CD4-positive, alpha-beta memory T cell (primary cell): ENCODE data around the gene METTL25B. TPM values are rescaled to one million over a fixed set of nuclear protein-coding genes. Genes with fewer than 3 reads are reported as not detected.

Experiments
- CTCF ChIA-PET: fragments of 350-600 bp; sonication (Branson Sonifier 250); formaldehyde crosslinking; loops from one replicate; lab custom pipeline; 2021; ENCODE audit warnings: inconsistent platforms; ENCODE audit not compliant: partially characterized antibody; lab: Charles Lee
- POLR2A ChIA-PET: fragments of 350-600 bp; sonication (Branson Sonifier 250); formaldehyde crosslinking; loops from one replicate; lab custom pipeline; 2021; ENCODE audit not compliant: partially characterized antibody; lab: Charles Lee
- DNase-seq, 5 donors: peaks; one replicate each; pipeline versions ENCODE4 v3.0.0 to v3.0.0-alpha.2; 2020 to 2022; ENCODE audit warnings: mixed read lengths in 1 of 5
- H3K27ac ChIP-seq: one replicate; pipeline ENCODE4 v1.7.0; 2013; ENCODE audit warnings: low read depth, low read length
- H3K27me3 ChIP-seq: 2 replicates; pipeline ENCODE4 v1.7.0; 2013; ENCODE audit warnings: mild to moderate bottlenecking, low read length, moderate library complexity; ENCODE audit not compliant: insufficient read depth
- H3K36me3 ChIP-seq: 2 replicates; pipeline ENCODE4 v1.7.0; 2013; ENCODE audit warnings: mild to moderate bottlenecking, low read length, moderate library complexity; ENCODE audit not compliant: insufficient read depth
- H3K4me1 ChIP-seq: 2 replicates; pipeline ENCODE4 v1.7.0; 2013; ENCODE audit warnings: mild to moderate bottlenecking, low read length, moderate library complexity; ENCODE audit not compliant: insufficient read depth
- H3K4me3 ChIP-seq, 2 donors: one replicate each; pipeline ENCODE4 v1.7.0; 2013; ENCODE audit warnings: low read length in 2 of 2, mild to moderate bottlenecking in 1 of 2
- H3K9me3 ChIP-seq, 2 donors: one replicate each; pipeline ENCODE4 v1.7.0; 2013; ENCODE audit warnings: low read length in 2 of 2, control low read depth in 1 of 2; ENCODE audit not compliant: control insufficient read depth in 1 of 2
- H3K27ac Mint-ChIP-seq, 7 donors: one replicate each; pipeline ENCODE4 v1.8.0; 2020 to 2021; ENCODE audit warnings: mixed read lengths in 7 of 7, mild to moderate bottlenecking in 6 of 7, inconsistent platforms in 3 of 7, moderate library complexity in 3 of 7
- H3K27me3 Mint-ChIP-seq, 2 donors: one replicate each; pipeline ENCODE4 v1.8.0; 2020 to 2021; ENCODE audit warnings: mixed read lengths in 2 of 2
- H3K36me3 Mint-ChIP-seq, 2 donors: one replicate each; pipeline ENCODE4 v1.8.0; 2020 to 2021; ENCODE audit warnings: mixed read lengths in 2 of 2, inconsistent platforms in 1 of 2, mild to moderate bottlenecking in 1 of 2
- H3K4me1 Mint-ChIP-seq, 4 donors: one replicate each; pipeline ENCODE4 v1.8.0; 2020 to 2021; ENCODE audit warnings: mixed read lengths in 4 of 4, mild to moderate bottlenecking in 1 of 4
- H3K4me3 Mint-ChIP-seq, 8 donors: one replicate each; pipeline ENCODE4 v1.8.0; 2020 to 2021; ENCODE audit warnings: mixed read lengths in 8 of 8, mild to moderate bottlenecking in 7 of 8, moderate library complexity in 6 of 8, inconsistent platforms in 3 of 8
- H3K9me3 Mint-ChIP-seq, 8 donors: one replicate each; pipeline ENCODE4 v1.8.0; 2020 to 2021; ENCODE audit warnings: mixed read lengths in 8 of 8, mild to moderate bottlenecking in 5 of 8, inconsistent platforms in 3 of 8, moderate library complexity in 1 of 8
- intact Hi-C: fragments of 100-400 bp; cut with micrococcal nuclease; formaldehyde crosslinking; loops from one replicate; pipeline ENCODE4 v1.15.1; 2023
- polyA plus RNA-seq, 2 donors: library from polyadenylated mRNA; unstranded; fragments of 300-500 nt; fragmentation: Illumina TruSeq; gene quantifications; one replicate each; pipeline ENCODE4 v1.2.3, GENCODE V29; 2021
- total RNA-seq, 2 experiments: library from RNA; stranded (reverse); gene quantifications; one replicate each; pipeline ENCODE4 v1.2.3, GENCODE V29; 2021

METTL25B gene
- total and polyA plus RNA-seq, 4 experiments from 2014 or later: 4.6 to 35.7 (median 19.0) TPM

DNA sequence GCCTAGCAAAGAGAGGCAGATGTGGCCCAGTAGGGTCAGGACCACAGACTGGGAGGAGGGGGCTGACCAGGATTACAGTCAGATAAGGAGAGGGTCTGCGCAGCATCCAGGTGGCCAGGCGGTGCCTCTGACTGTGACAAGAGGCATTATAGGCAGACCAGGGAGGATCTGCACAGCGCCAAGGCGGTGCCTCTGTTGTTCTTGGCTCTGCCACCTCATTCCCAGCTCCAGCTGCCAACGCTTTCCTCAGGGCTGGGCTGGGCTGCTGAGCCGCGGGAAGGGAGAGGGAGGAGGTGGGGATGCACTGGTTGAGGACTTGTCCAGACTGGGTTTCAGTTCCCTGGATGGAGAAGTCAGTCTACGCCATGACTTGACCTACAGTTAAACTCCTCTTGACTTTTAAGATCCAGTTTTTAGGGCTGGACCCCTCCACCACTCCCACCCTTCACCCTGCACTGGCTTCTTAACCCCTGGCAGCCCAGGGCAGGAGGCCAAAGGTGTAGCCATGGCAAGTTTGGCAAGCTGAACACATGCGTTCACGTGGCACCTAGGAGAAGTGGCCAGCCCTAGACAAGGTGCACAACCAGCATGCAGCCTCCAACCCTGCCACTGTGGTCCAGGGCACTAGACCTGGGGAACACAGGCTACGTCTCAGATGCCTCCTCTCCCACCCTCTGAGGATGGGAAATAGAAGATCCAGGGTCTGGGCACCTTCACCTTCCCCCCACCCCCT is 18.3 kb upstream of the METTL25B start:
- no peak for DNase-seq
- Mint-ChIP-seq H3K4me1 (peaks cover 8 to 37% (median 20%) of the 10 kb centered on the region in 4 donors), H3K27me3 (no peaks in the 10 kb centered on the region), H3K27ac (peak overlapping the region in 2 of 7 donors; percentile 37 to 48), H3K4me3 (no peak overlapping the region), H3K36me3 (peaks cover 0 to 5% of the 10 kb centered on the region in 2 donors), H3K9me3 (no peaks in the 10 kb centered on the region)
- Histone ChIP-seq H3K36me3 (no peaks in the 10 kb centered on the region), H3K4me3 (no peak overlapping the region), H3K27ac (no peak overlapping the region), H3K4me1 (peaks cover 26% of the 10 kb centered on the region), H3K9me3 (no peaks in the 10 kb centered on the region), H3K27me3 (no peaks in the 10 kb centered on the region)
- POLR2A ChIA-PET: no interaction called here
- CTCF ChIA-PET: interaction anchor here (1.3 to 14.1 kb wide), 3 partner anchors 17 to 49 kb away, joined by 3 to 146 read pairs (median 22); no protein-coding TSS in a partner anchor
- intact Hi-C loops: loop anchor here (10.0 kb wide), 1 partner anchor 85 kb away; no protein-coding TSS in a partner anchor

DNA sequence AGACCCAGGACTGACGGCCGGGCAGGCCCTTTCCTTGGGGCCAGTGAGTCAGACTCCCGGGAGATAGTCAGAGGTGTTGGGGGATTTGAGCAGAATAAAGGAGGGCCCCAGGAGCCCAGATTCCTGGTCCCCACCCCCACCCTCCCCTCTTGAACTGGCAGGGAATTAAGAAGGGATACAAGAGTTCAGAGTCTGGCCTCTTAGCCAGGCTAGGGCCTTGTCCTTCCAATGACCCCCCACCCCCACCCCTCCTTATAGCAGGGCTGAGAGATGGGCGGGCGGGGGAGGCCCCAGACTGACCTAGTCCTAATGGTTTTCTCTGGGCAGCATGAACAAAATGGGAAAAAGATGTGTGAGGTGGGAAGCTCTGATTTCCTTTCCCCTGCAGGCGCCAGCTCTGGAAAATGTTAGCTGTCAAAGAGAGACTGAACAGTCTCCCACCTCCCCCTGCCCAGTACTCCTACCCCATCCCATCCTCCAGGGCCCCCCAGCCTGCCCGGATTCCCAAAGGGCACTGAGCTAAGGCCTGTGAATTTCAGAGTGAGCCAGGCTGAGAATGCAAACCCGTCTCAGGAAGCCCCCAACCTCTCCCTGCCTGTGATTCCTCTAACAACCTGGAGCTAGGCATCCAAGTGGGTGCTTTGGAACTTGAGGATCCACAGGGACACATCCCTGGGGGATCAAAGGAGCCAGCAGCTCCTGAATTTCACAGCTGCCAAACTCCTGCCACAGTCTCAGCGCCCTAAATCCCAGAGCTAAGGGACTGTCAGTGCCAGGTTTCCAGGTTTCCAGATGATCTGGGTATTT is 17.1 kb upstream of the METTL25B start:
- DNase-seq: no peak
- ChIA-PET POLR2A (interaction anchor here (1.0 to 1.2 kb wide), 2 partner anchors 15 to 21 kb away, joined by 3 read pairs; no protein-coding TSS in a partner anchor), CTCF (interaction anchor here (0.7 to 14.1 kb wide), 8 partner anchors 10 to 87 kb away, joined by 3 to 146 read pairs (median 3); no protein-coding TSS in a partner anchor)
- Histone ChIP-seq H3K27ac (no peak overlapping the region), H3K4me3 (no peak overlapping the region), H3K4me1 (peaks cover 13% of the 10 kb centered on the region), H3K9me3 (no peaks in the 10 kb centered on the region), H3K27me3 (no peaks in the 10 kb centered on the region), H3K36me3 (no peaks in the 10 kb centered on the region)
- intact Hi-C loops: no loop called here
- H3K4me1 Mint-ChIP-seq: peaks cover 11 to 30% (median 16%) of the 10 kb centered on the region in 4 donors
- H3K27ac Mint-ChIP-seq: peak overlapping the region in 1 of 7 donors; percentile 23
- H3K27me3 Mint-ChIP-seq: no peaks in the 10 kb centered on the region
- no peaks in the 10 kb centered on the region for H3K9me3 Mint-ChIP-seq
- H3K4me3 Mint-ChIP-seq: no peak overlapping the region
- H3K36me3 Mint-ChIP-seq: peaks cover 6 to 11% of the 10 kb centered on the region in 2 donors

DNA sequence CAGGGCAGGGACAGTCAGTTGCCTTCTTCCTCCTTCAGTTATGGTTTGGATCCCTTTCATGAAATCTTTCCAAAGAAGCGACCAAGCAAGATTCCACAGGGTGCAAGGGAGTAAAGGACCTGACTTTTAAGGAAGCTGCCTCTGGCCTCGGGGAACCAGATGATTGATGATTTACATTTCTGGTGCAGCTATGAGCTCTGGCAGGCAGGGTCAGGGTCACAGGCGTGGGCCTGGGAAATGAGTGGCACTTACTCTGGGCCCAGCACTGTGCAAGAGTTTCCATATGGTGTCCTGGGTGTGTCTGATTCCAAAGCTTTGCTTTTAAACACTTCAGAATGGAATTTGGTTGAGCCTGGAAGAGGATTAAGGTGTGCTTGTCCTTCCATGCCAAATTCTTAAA is 15.6 kb upstream of the METTL25B start:
- POLR2A ChIA-PET: interaction anchor here (1.2 kb wide), 1 partner anchor 8 kb away, joined by 3 read pairs; no protein-coding TSS in a partner anchor
- no peak overlapping the region for H3K27ac ChIP-seq
- H3K4me3 Mint-ChIP-seq: no peak overlapping the region
- peaks cover 3 to 20% (median 7%) of the 10 kb centered on the region in 4 donors for H3K4me1 Mint-ChIP-seq
- intact Hi-C loops: no loop called here
- no peaks in the 10 kb centered on the region for H3K36me3 ChIP-seq
- H3K27me3 Mint-ChIP-seq: no peaks in the 10 kb centered on the region
- H3K4me1 ChIP-seq: no peaks in the 10 kb centered on the region
- CTCF ChIA-PET: interaction anchor here (4.1 to 14.1 kb wide), 2 partner anchors 14 to 24 kb away, joined by 22 to 146 read pairs; no protein-coding TSS in a partner anchor
- no peak overlapping the region for H3K27ac Mint-ChIP-seq
- no peaks in the 10 kb centered on the region for H3K27me3 ChIP-seq
- peaks cover 10 to 16% of the 10 kb centered on the region in 2 donors for H3K36me3 Mint-ChIP-seq
- no peaks in the 10 kb centered on the region for H3K9me3 ChIP-seq
- DNase-seq: no peak
- H3K4me3 ChIP-seq: no peak overlapping the region
- H3K9me3 Mint-ChIP-seq: no peaks in the 10 kb centered on the region

DNA sequence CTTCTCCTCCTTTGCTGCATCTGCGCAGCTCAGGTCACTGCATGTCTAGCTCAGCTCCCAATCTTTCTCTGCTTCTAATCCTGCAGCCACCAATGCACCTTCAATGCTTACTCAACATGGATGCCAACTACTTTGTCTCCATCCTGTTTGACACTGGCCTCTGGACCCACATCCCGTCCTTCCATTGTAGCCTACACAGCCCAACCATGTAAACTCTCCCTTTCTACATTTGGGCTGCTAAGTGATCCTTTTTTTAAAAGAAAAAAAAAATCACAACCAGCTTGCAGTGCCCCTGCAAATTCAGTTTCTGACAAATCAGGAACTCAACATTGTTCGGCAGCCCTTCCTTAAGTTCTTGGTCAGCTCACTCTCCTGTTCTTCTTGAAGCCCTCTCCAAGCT is 13.4 kb upstream of the METTL25B start:
- DNase-seq: no peak
- Mint-ChIP-seq H3K27me3 (no peaks in the 10 kb centered on the region), H3K36me3 (peaks cover 10 to 22% of the 10 kb centered on the region in 2 donors), H3K27ac (peak overlapping the region in 2 of 7 donors; percentile 0 to 57), H3K4me1 (peaks cover 3 to 8% (median 6%) of the 10 kb centered on the region in 4 donors), H3K4me3 (no peak overlapping the region), H3K9me3 (no peaks in the 10 kb centered on the region)
- Histone ChIP-seq H3K27ac (no peak overlapping the region), H3K9me3 (no peaks in the 10 kb centered on the region), H3K36me3 (no peaks in the 10 kb centered on the region), H3K4me1 (no peaks in the 10 kb centered on the region), H3K4me3 (no peak overlapping the region), H3K27me3 (no peaks in the 10 kb centered on the region)
- ChIA-PET CTCF (interaction anchor here (2.3 to 14.1 kb wide), 3 partner anchors 9 to 27 kb away, joined by 20 to 146 read pairs (median 25); partner anchors contain the start of gene CRABP2), POLR2A (interaction anchor here (0.7 to 1.6 kb wide), 4 partner anchors 11 to 25 kb away, joined by 3 to 7 read pairs (median 4); partner anchors contain the start of genes ISG20L2 and METTL25B)
- intact Hi-C loops: no loop called here

DNA sequence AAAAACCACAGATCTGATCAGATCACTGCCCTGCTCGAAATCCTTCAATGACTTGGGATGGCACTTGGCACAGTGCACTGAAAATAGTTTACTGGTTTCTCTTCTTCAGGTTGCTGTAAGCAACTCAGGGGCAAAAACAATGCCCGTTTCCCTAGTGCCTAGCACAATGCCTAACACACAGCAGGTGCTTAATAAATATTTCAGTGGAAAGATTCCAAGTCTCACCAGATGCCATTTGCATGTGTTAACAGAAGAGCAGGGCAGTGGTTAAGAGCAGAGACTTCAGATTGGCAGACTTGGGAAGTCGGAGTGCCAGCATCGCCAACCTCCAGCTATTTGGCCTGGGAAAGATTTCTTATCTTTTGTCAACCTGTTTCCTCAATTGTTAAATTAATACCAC is 10.9 kb upstream of the METTL25B start:
- Mint-ChIP-seq H3K27ac (no peak overlapping the region), H3K27me3 (no peaks in the 10 kb centered on the region), H3K36me3 (peaks cover 21 to 41% of the 10 kb centered on the region in 2 donors), H3K9me3 (no peaks in the 10 kb centered on the region), H3K4me3 (no peak overlapping the region), H3K4me1 (peaks cover 3 to 10% (median 6%) of the 10 kb centered on the region in 4 donors)
- intact Hi-C loops: no loop called here
- H3K27ac ChIP-seq: no peak overlapping the region
- H3K9me3 ChIP-seq: no peaks in the 10 kb centered on the region
- ChIA-PET POLR2A (interaction anchor here (0.9 to 1.0 kb wide), 2 partner anchors 11 kb away, joined by 3 read pairs; partner anchors contain the start of genes CRABP2 and METTL25B), CTCF (interaction anchor here (1.5 to 14.1 kb wide), 3 partner anchors 9 to 29 kb away, joined by 6 to 146 read pairs (median 25); partner anchors contain the start of gene CRABP2)
- no peaks in the 10 kb centered on the region for H3K27me3 ChIP-seq
- DNase-seq: no peak
- H3K4me3 ChIP-seq: no peak overlapping the region
- no peaks in the 10 kb centered on the region for H3K4me1 ChIP-seq
- peaks cover 16% of the 10 kb centered on the region for H3K36me3 ChIP-seq

DNA sequence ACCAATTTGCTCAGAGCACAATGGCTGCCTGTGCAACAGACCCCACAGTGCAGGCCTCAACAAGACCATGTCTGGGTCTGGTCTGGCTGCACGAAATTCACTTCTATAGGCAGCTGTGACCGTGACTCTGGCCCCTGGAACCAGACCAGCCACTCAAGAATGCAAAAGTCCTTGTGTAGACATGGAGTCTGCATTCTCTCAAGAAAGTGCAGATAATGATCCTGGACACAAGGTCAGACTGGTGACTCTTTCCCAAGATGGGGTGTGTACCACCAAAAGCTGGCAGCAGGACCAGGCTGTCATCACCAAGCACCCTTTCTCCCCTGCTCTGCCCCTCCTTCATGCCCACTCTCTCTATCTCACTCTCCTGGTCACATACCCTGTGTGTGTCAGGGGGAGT is 7.1 kb upstream of the METTL25B start:
- Histone ChIP-seq H3K9me3 (no peaks in the 10 kb centered on the region), H3K36me3 (peaks cover 44% of the 10 kb centered on the region), H3K27me3 (no peaks in the 10 kb centered on the region), H3K4me3 (no peak overlapping the region), H3K4me1 (peaks cover 30% of the 10 kb centered on the region), H3K27ac (no peak overlapping the region)
- Mint-ChIP-seq H3K9me3 (no peaks in the 10 kb centered on the region), H3K27ac (no peak overlapping the region), H3K27me3 (no peaks in the 10 kb centered on the region), H3K36me3 (peaks cover 31 to 48% of the 10 kb centered on the region in 2 donors), H3K4me3 (no peak overlapping the region), H3K4me1 (peaks cover 0 to 20% (median 13%) of the 10 kb centered on the region in 4 donors)
- ChIA-PET POLR2A (interaction anchor here (1.2 to 1.6 kb wide), 2 partner anchors 14 to 20 kb away, joined by 3 to 4 read pairs; partner anchors contain the start of gene MRPL24), CTCF (interaction anchor here (0.9 to 14.1 kb wide), 3 partner anchors 10 to 33 kb away, joined by 3 to 146 read pairs (median 10); partner anchors contain the start of gene CRABP2)
- no peak for DNase-seq
- intact Hi-C loops: no loop called here
